ENCODE measurements around the gene CLASP1.

DNA sequence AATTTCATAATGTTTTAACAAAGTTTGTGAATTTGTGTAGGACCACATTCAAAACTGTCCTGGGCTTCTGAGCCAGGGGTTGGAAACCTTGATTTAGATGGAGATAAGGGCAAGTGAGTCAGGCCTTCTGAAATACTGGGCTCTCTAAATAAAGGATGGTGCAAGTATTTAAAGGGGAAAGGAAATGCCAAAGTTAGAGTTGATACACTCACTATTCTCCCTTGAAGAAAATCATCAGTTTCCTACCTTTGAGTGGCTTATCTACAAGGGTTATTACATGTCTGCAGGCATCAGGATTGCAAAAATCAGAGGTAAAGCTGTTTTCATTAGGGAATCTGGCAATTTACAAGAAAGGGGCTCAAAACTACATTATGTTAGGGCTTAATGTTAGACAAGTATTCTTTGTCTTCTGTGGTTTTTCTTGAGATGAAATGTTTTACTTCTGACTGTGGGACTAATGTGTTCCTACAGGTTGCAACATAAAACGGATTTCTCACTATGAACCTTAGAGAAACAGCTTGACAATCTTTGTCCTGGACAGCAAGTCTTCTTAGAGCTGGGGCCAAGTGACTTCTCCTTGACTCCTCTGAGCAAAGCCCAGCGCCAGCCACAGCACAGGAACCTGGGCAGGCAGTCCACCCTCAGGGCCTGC lies 87.5 kb downstream of the CLASP1 start:
- TF ChIP-seq REST (IDR thresholded peaks at IDR 0.05; ENCODE audit: insufficient replicate concordance, low read depth) (no peak), CTCF (IDR thresholded peaks at IDR 0.05; ENCODE audit: insufficient read depth, low read length) (no peak)

All from HL-60 (cell line).